ENCODE results near the gene SLC35F5.
"Not testable (repeated sequence)": the region's sequence is repeated elsewhere in the genome, so short reads cannot be mapped to it uniquely, and the experiment has no call there.

Gene SLC35F5

DNA sequence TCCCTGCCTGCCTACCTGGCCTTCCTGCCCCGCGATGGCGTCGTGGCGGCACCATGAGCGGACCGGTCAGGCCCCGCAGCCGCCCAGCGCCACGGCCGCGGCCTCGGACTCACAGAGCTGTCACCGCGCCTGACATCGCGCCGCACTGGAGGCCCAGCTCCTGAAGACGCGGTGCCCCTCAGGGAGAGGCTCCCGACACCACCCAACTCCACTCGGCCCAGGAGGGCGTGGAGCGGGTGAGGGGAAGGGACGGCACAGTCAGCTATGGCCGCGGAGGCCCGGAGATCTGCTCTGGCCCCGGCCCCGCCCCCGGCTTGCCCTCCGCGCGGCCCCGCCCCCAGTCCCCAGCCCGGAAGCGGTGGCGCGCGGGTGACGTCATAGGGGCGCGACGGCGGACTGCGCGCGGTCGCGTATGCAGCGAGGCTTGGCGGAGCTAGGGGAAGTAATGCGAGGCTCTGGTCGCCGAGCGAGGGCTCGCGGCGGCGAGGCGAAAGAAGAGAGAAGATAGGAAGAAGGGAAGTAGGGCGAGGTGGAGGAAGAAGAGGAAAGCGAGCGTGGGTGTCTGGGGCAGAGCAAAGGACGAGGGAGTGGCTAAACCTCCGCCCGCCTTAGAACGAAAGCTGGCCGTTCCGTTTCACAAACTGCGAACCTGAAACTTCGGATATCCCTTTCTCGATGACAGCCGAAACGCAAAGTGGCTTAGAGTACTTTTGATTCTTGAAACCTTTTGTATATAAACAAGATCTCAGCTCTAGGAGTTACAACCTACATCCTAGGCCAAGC lies at the start of gene SLC35F5:
TSS of gene SLC35F5 (minus strand) at position 288 of the 783 bp plus-strand sequence. CDS start at position 55, 233 bp downstream.
- DNase-seq (ENCODE audit: low read depth), result peak; percentile 76

GRCh38 chr2:113799375-113799774 lies 42.9 kb upstream of the SLC35F5 start:
- DNase-seq (ENCODE audit: low read depth), result peak; percentile 18

- no peak for DNase-seq (ENCODE audit: low read depth)
Observed at GRCh38 chr2:113797237-113797636, 40.8 kb upstream of the SLC35F5 start.

DNA sequence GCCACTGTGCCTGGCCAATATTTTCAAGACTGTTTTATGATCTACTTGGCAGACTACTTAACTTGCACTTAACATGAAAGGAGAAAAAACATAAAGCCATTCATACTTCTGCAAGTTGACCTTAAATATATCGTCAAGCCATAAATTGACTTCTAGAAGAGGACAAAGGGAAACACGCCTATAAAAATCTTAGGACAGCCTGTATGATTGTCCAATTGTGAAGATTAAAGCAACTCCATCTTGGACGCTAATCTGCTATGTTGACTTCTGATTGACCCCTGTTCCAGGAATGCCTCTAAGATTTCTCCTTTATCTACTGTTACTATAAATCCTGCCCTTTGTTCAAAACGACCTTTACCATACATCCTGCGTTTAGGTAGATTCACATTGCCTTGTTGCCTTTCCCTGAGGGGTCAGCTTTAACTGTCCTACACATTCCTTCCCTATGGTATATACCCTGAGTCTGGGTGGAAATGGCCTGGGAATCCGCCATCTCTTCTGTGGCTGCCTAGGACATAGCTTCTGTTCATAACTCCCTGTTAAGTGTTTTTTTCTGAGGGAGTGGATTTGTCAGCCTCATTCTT lies 40.2 kb upstream of the SLC35F5 start:
- DNase-seq (ENCODE audit: low read depth), result no peak

DNA sequence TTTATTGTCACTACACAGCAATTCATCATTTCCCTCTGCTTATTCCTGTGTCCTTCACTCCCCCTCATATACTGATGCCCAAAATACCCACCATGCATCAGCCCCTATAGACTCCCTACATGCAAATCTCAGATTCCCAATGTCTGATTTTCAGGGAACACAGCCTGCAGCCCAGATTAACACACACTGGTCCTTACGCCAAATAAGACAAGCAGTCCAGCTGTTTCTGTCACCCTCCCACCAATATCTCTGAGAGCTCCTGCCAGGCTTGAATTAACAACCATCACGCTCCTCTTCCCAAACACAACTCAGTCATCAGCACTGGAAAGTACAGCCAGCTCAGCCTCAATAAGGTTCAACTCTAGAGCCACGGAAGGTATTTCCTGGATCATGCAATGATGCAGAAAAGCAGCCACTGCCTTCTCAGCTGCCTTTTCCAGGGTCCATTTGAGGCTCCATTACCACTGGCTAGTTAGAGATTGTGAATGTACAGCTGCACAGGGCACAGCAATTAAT lies 39.0 kb upstream of the SLC35F5 start:
- peak; percentile 24 for DNase-seq (ENCODE audit: low read depth)

DNA sequence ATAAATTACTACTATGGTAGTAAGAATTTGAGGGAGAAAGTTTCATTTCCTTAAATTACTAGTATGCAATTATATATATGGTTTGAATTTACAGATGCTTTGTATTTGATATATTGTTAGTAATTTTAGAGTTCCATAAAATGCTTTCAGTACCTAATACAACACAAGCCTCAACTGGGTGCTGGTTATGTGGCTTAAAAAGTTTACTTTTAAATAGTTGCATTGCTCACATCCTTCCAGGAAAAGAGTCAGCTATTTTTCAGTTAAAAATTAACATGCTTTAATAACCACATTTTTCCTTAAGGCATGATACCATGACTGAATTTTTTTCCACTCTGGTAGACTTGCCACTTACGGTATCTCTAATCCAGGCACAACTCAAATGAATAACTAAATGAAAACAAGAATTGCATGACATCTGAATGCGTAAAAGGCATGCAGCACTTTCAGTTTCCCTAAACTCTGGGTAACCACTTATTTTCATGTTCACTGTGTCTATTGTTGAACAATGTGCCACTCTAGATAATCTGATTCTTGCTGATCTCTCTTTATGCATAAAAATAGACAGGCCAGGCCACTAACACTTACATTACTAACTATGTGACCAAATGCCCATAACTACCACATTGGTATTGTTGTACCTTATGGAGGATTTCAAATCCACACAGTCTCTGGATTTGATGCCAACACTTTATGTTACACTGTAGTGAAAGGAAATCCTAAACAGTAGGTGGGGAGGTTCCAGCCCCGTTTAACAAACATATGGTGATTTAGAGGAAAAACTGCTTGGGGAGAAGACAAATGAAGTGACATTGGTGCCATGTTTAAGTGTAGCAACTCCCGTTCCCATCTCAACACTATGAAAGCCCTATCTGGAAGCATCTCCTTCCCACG lies 35.5 kb upstream of the SLC35F5 start:
- no peak for DNase-seq (ENCODE audit: low read depth)

- peak; percentile 29 for DNase-seq (ENCODE audit: low read depth)
Observed at GRCh38 chr2:113784823-113785744, 28.6 kb upstream of the SLC35F5 start.

DNA sequence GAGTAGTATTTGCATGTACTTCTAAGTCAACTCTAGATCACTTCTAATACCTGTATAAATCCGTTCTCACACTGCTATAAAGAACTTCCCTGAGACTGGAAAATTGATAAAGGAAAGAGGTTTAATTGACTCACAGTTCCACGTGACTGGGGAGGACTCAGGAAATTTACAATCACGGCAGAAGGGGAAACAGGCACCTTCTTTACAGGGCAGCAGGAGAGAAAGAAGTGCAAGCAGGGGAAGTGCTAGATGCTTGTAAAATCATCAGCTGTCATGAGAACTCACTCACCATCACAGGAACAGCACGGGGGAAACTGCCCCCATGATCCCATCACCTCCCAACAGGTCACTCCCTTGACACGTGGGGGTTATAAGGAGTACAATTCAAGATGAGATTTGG lies 24.0 kb upstream of the SLC35F5 start:
- no peak for DNase-seq (ENCODE audit: low read depth)

DNA sequence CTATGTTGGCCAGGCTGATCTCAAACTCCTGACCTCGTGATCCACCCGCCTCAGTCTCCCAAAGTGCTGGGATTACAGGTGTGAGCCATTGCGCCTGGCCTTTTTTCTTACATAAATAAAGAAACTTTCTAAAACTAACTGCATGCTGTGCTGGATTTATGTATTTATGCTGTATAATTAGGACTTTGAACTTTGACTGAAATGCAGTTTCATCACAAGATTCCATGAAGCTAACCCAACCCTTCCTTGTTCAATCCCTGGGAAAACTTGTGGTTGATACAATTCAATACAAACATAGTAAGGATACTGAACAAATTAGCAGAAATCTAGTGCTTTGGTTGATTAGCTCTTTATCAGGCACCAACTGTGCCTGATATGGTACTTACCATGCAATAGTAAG lies 20.9 kb upstream of the SLC35F5 start:
- DNase-seq (ENCODE audit: low read depth), result no peak

DNA sequence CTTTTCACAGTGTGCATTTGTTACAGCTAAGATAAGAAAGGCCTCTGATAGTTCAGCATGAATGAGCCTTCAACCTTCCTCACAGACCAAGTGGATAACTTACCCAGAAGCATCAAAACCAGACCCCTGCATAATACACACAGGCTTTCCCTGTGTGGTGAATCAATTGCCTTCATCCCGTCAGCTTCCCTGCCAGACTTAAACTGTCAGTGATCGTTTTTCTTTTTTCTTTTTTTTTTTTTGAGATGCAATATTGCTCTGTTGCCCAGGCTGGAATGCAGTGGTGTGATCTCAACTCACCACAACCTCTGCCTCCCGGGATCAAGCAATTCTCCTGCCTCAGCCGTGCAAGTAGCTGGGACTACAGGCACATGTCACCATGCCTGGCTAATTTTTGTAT lies 20.5 kb upstream of the SLC35F5 start:
- peak; percentile 44 for DNase-seq (ENCODE audit: low read depth)

GRCh38 chr2:113774616-113775015 lies 18.2 kb upstream of the SLC35F5 start:
- DNase-seq (ENCODE audit: low read depth), result not testable (repeated sequence)

DNA sequence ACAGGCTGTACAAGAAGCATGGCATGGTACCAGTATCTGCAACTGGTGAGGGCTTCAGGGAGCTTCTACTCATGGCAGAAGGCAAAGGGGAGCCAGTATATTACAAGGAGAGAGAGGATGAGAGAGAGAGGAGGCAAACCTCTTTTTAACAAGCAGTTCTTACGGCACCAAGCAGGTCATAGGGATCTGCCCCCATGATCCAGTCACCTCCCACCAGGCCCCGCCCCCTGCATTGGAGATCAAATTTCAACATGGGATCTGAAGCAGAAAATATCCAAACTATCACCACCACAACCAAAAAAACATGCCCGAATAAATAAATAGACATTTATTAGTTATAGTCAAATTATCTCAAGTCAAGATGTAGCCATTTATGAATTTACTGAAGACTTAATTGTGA lies 14.5 kb upstream of the SLC35F5 start:
- no peak for DNase-seq (ENCODE audit: low read depth)

DNA sequence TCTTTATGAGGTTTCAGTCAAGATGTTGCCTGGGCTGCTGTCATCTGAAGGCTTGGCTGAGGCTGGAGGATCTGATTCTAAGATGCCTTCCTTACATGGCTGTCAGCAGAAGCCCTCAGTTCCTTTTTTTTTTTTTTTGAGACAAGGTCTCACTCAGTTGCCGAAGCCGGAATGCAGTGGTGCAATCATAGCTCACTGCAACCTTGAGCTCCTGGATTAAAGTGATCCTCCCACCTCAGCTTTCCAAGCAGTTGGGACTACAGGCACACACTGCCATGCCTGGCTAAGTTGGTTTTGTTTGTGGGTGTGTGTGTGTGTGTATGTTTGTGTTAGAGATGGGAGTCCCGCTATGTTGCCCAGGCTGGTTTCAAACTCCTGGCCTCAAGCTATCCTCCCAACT lies 13.1 kb upstream of the SLC35F5 start:
- DNase-seq (ENCODE audit: low read depth), result peak; percentile 63

- DNase-seq (ENCODE audit: low read depth), result peak; percentile 24
Observed at GRCh38 chr2:113768770-113769169, 12.3 kb upstream of the SLC35F5 start.

DNA sequence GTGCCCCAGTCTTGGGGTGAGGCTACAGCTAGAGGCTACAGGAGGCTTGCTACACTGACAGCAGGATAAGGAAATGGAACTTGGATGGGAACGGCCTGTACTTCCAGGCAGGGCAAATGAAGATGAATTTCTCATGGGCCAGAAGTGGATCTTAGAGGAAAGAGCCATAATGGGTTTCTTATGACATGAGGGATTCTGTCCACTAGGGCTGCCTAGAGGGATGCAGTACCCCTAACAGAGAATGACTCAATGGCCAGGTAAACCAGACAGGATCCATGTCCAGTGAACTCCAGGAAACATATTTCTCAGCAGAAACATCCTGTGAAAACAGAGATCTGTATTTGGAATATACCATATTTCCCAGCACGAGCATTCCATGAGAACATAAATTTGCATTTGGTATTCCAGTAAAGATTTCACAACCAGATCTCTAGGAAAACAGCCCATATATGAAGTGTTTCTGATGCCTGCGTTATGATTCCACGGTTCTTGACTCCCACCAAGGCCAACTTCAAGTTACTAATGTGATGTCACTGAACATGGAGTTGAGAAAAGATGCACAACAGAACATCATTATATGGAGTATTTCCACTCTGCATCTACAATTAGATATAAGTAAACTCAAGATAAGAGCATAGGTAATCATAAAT lies 11.5 kb upstream of the SLC35F5 start:
- no peak for DNase-seq (ENCODE audit: low read depth)

GRCh38 chr2:113765276-113765675 lies 8.8 kb upstream of the SLC35F5 start:
- no peak for DNase-seq (ENCODE audit: low read depth)

- peak; percentile 71 for DNase-seq (ENCODE audit: low read depth)
Observed at GRCh38 chr2:113762377-113763118, 6.1 kb upstream of the SLC35F5 start.

DNA sequence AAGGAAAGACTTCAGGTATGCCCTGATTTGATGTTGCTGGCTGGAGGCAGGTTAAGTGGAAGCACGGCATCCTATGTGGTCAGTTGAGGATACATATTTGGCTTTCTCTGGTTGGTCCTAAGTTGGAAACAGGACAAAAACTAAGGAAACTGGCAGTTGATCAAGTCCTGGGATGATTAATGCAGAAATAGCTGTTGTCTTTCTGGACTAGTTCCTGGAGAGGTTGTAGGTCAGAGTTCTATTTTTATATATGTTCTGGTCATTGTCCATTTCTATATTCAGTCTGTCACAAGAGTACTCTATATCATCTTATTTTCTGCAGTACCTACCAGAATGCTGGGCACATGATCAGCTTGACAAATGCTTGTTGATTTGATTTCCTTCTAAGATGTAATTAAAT lies 4.0 kb upstream of the SLC35F5 start:
- DNase-seq (ENCODE audit: low read depth), result peak; percentile 30

DNA sequence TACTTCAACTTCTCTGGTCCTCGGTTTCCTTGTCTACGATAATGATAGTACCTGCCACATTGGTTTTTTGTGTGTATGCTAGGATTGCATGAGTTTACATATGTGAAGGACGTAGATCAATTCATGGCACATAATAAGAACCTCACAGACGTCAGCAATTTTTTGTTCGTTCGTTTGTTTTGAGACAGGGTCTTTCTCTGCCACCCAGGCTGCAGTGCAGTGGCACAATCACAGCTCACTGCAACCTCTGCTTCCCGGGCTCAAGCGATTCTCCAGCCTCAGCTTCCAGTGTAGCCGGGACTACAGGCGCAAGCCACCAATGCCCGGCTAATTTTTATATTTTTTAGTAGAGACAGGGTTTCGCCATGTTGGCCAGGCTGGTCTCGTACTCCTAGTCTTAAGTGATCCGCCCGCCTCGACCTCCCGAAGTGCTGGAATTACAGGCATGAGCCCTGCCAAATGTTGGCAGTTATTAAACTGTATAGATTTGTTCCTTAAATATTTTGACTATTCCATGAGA lies 756 bp upstream of the SLC35F5 start:
- DNase-seq (ENCODE audit: low read depth), result no peak

GRCh38 chr2:113755835-113756354 lies 547 bp downstream of the SLC35F5 start:
- no peak for DNase-seq (ENCODE audit: low read depth)
